ENCODE data around the gene PLXNB2.

The PLXNB2 gene

DNA sequence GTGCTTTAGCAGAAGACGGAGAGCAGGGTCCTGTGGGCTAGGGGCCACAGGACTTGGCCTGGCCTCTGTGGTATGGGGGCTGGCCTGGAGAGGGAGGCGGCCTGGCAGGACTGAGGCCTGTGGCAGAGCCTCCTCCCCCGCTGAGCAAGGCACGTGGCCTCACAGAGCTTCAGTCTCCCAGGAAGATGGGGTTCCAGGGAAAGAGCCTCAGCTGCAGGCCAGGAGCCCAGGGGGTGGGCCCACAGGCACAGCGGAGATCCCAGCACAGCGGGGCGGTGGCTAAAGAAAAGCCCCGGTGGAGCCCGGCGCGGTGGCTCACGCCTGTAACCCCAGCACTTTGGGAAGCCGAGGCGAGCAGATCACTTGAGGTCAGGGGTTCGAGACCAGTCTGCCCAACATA lies 48.1 kb downstream of the PLXNB2 start:
- no peak overlapping the region for H3K4ac ChIP-seq (ENCODE audit: low read depth, low read length)
- H4K91ac ChIP-seq (ENCODE audit: low read depth, low read length) = no peak overlapping the region
- peaks cover 9% of the 10 kb centered on the region for H3K27me3 ChIP-seq (ENCODE audit: insufficient read depth, low read length)
- H3K18ac ChIP-seq (ENCODE audit: low read length) = no peak overlapping the region
- no peak overlapping the region for H2AK5ac ChIP-seq (ENCODE audit: low read length)
- no peak overlapping the region for H2BK5ac ChIP-seq (ENCODE audit: low read depth, low read length, poor library complexity)
- H3K79me1 ChIP-seq (ENCODE audit: low read length) = no peaks in the 10 kb centered on the region
- H3K9ac ChIP-seq (ENCODE audit: low read length) = no peak overlapping the region
- H2BK12ac ChIP-seq (ENCODE audit: low read length) = no peak overlapping the region
- no peak overlapping the region for H2BK120ac ChIP-seq (ENCODE audit: insufficient read depth, low read length, poor library complexity)
- no peak overlapping the region for H2AFZ ChIP-seq (ENCODE audit: insufficient read depth, low read length, poor library complexity)
- H3K79me2 ChIP-seq (ENCODE audit: control insufficient read depth, insufficient read depth, low read length, poor library complexity) = no peaks in the 10 kb centered on the region
- H4K8ac ChIP-seq (ENCODE audit: low read depth, low read length) = no peak overlapping the region
- no peak overlapping the region for H3K4me2 ChIP-seq (ENCODE audit: low read length)
- no peak overlapping the region for H3K14ac ChIP-seq (ENCODE audit: low read length)
- no peak overlapping the region for H4K12ac ChIP-seq (ENCODE audit: low read depth, low read length)
- H3K36me3 ChIP-seq (ENCODE audit: control insufficient read depth in 1 of 2, insufficient read depth in 2 of 2, low read length in 2 of 2) = no peaks in the 10 kb centered on the region
- no peak for DNase-seq
- no peak overlapping the region for H3K4me3 ChIP-seq (ENCODE audit: low read depth, low read length)
- H3K27ac ChIP-seq (ENCODE audit: low read depth, low read length) = no peak overlapping the region
- H3K4me1 ChIP-seq (ENCODE audit: control insufficient read depth in 1 of 2, insufficient read depth in 2 of 2, low read length in 2 of 2) = peaks cover 17 to 20% of the 10 kb centered on the region in 2 experiments
- no peaks in the 10 kb centered on the region for H3K9me3 ChIP-seq (ENCODE audit: insufficient read depth, low read depth, low read length)
- no peak overlapping the region for H3K23ac ChIP-seq (ENCODE audit: low read length)
- no CpG with 5 or more reads among the region's 15 CpGs for WGBS (ENCODE audit: extremely low coverage, insufficient coverage, insufficient read length)

DNA sequence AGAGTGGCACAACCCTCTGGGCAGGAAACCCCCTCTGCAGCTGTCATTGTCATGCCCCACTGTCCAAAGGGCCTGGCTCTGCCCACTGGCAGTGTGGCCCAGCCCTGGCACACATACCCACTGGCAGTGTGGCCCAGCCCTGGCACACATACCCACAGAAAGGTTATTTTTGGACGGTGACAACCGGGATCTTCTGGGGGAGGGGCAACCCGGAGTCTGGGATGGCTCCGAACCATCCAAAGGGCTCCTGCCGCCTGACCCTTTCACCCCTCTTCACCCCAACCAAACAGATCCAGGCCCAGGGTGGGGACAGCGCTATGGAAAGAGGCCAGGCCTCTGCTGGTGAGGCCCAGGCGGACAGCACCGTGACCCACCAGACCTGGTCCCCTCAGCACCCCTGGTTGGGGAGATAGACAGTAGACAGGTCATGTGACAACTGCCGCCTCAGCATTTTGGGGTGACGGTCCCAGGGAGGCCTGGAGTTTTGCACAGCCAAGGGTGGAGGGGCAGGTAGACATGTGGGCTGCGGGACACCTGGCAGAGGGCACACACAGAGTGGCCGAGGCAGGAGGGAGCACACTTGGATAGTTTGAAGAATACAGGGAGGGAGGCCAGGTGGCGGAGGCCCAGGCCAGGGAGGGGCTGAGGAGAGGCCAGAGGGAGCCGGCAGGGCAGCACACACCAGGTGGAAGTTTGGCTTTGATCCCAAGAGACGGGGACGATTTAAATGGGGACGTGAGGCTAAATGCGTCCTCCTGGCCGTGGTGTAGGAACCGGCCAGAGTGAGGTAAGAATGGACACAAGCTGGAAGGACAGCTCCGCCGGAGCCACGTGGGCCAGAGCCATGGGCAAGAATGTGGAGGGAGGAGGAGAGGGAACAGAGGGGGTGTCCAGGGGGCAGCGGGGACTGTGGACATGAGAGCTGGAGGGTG lies 48.8 kb downstream of the PLXNB2 start:
- H2BK120ac ChIP-seq (ENCODE audit: insufficient read depth, low read length, poor library complexity) = no peak overlapping the region
- H3K18ac ChIP-seq (ENCODE audit: low read length) = no peak overlapping the region
- no peak overlapping the region for H4K8ac ChIP-seq (ENCODE audit: low read depth, low read length)
- H2AFZ ChIP-seq (ENCODE audit: insufficient read depth, low read length, poor library complexity) = no peak overlapping the region
- H3K36me3 ChIP-seq (ENCODE audit: control insufficient read depth in 1 of 2, insufficient read depth in 2 of 2, low read length in 2 of 2) = no peaks in the 10 kb centered on the region
- peaks cover 9% of the 10 kb centered on the region for H3K27me3 ChIP-seq (ENCODE audit: insufficient read depth, low read length)
- H3K79me1 ChIP-seq (ENCODE audit: low read length) = no peaks in the 10 kb centered on the region
- WGBS (ENCODE audit: extremely low coverage, insufficient coverage, insufficient read length) = no CpG with 5 or more reads among the region's 24 CpGs
- no peak overlapping the region for H3K4ac ChIP-seq (ENCODE audit: low read depth, low read length)
- no peak overlapping the region for H3K4me3 ChIP-seq (ENCODE audit: low read depth, low read length)
- no peaks in the 10 kb centered on the region for H3K9me3 ChIP-seq (ENCODE audit: insufficient read depth, low read depth, low read length)
- DNase-seq = no peak
- H3K4me2 ChIP-seq (ENCODE audit: low read length) = no peak overlapping the region
- no peak overlapping the region for H2BK5ac ChIP-seq (ENCODE audit: low read depth, low read length, poor library complexity)
- no peak overlapping the region for H3K23ac ChIP-seq (ENCODE audit: low read length)
- no peaks in the 10 kb centered on the region for H3K79me2 ChIP-seq (ENCODE audit: control insufficient read depth, insufficient read depth, low read length, poor library complexity)
- H2AK5ac ChIP-seq (ENCODE audit: low read length) = no peak overlapping the region
- no peak overlapping the region for H4K91ac ChIP-seq (ENCODE audit: low read depth, low read length)
- H2BK12ac ChIP-seq (ENCODE audit: low read length) = no peak overlapping the region
- H3K27ac ChIP-seq (ENCODE audit: low read depth, low read length) = no peak overlapping the region
- no peak overlapping the region for H3K14ac ChIP-seq (ENCODE audit: low read length)
- H3K4me1 ChIP-seq (ENCODE audit: control insufficient read depth in 1 of 2, insufficient read depth in 2 of 2, low read length in 2 of 2) = peaks cover 17 to 20% of the 10 kb centered on the region in 2 experiments
- no peak overlapping the region for H3K9ac ChIP-seq (ENCODE audit: low read length)
- no peak overlapping the region for H4K12ac ChIP-seq (ENCODE audit: low read depth, low read length)

DNA sequence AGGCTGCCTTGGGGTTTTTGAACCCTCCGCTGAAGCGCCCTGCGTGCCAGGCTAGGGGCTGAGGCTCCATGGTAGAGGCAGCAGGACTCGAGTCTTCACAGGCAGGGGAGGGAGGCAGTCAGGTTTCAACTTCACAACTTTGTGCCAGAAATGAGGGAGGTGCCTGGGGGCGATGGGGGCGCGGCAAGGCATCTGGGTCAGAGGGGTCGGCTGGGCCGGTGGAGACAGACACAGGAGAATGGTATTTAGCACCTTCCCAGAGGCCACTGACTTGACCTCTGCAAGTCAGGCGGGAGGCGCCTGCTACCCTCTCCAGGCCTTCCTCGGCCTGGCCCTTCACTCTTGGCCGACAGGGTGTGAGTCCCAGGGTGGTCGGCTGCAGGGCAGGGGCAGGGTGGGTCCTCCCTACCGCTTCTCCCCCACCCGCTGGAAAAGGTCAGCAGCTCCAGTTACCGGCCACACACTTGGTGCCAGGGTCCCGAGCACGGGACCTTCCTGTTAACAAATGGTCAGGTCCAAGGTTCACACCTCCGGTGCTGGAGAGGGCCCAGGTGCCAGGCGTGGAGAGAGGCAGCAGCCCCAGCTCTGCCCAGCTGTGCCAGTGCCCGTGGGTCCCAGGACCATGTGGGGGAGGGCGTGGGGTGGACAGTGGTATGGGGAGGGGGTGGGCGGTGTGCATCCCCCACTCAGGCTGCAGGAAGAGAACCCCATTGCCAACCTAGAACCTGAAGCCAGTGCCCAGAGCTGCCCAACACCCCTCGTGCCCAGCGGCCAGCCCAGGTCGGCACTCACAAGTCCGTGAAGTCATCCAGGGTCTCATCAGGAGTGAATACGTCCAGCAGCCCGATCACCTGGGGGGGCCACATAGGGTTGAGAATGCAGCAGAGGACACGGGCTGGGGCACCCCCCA lies 49.7 kb downstream of the PLXNB2 start:
- H2BK5ac ChIP-seq (ENCODE audit: low read depth, low read length, poor library complexity) = no peak overlapping the region
- H3K4me3 ChIP-seq (ENCODE audit: low read depth, low read length) = no peak overlapping the region
- no peak overlapping the region for H3K18ac ChIP-seq (ENCODE audit: low read length)
- no peak overlapping the region for H4K8ac ChIP-seq (ENCODE audit: low read depth, low read length)
- H3K4me2 ChIP-seq (ENCODE audit: low read length) = no peak overlapping the region
- no peak overlapping the region for H3K9ac ChIP-seq (ENCODE audit: low read length)
- H3K9me3 ChIP-seq (ENCODE audit: insufficient read depth, low read depth, low read length) = no peaks in the 10 kb centered on the region
- H2BK12ac ChIP-seq (ENCODE audit: low read length) = no peak overlapping the region
- H3K4ac ChIP-seq (ENCODE audit: low read depth, low read length) = no peak overlapping the region
- no peak overlapping the region for H3K23ac ChIP-seq (ENCODE audit: low read length)
- H3K27ac ChIP-seq (ENCODE audit: low read depth, low read length) = no peak overlapping the region
- H3K36me3 ChIP-seq (ENCODE audit: control insufficient read depth in 1 of 2, insufficient read depth in 2 of 2, low read length in 2 of 2) = no peaks in the 10 kb centered on the region
- no peak overlapping the region for H4K12ac ChIP-seq (ENCODE audit: low read depth, low read length)
- no CpG with 5 or more reads among the region's 31 CpGs for WGBS (ENCODE audit: extremely low coverage, insufficient coverage, insufficient read length)
- H3K79me2 ChIP-seq (ENCODE audit: control insufficient read depth, insufficient read depth, low read length, poor library complexity) = no peaks in the 10 kb centered on the region
- no peak overlapping the region for H4K91ac ChIP-seq (ENCODE audit: low read depth, low read length)
- no peak for DNase-seq
- no peaks in the 10 kb centered on the region for H3K79me1 ChIP-seq (ENCODE audit: low read length)
- H3K14ac ChIP-seq (ENCODE audit: low read length) = no peak overlapping the region
- H3K27me3 ChIP-seq (ENCODE audit: insufficient read depth, low read length) = peaks cover 9% of the 10 kb centered on the region
- H2BK120ac ChIP-seq (ENCODE audit: insufficient read depth, low read length, poor library complexity) = no peak overlapping the region
- no peak overlapping the region for H2AK5ac ChIP-seq (ENCODE audit: low read length)
- H3K4me1 ChIP-seq (ENCODE audit: control insufficient read depth in 1 of 2, insufficient read depth in 2 of 2, low read length in 2 of 2) = peaks cover 17 to 20% of the 10 kb centered on the region in 2 experiments
- H2AFZ ChIP-seq (ENCODE audit: insufficient read depth, low read length, poor library complexity) = no peak overlapping the region

DNA sequence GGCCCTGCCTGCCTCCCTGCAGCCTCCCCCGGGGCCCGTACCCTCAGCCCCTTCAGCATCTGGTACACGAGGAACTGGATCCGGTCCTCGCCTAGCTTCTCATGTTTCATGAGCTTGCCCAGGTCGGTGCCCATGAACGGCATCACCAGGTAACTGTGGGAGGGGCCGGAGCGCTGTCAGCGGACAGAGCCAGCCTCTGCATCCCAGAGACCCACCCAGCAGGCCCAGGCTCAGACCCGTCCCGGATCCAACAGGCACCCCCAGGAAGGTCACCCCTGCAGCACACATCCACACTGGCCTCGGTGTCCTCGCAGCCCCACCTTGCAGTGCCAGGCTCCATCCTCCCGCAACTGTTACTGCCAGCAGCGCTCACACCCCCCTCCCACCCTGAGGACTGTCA lies 50.4 kb downstream of the PLXNB2 start:
- H4K91ac ChIP-seq (ENCODE audit: low read depth, low read length) = no peak overlapping the region
- H2BK120ac ChIP-seq (ENCODE audit: insufficient read depth, low read length, poor library complexity) = no peak overlapping the region
- no peak overlapping the region for H3K4me3 ChIP-seq (ENCODE audit: low read depth, low read length)
- H4K8ac ChIP-seq (ENCODE audit: low read depth, low read length) = no peak overlapping the region
- no peak overlapping the region for H4K12ac ChIP-seq (ENCODE audit: low read depth, low read length)
- H2BK5ac ChIP-seq (ENCODE audit: low read depth, low read length, poor library complexity) = no peak overlapping the region
- no peaks in the 10 kb centered on the region for H3K79me2 ChIP-seq (ENCODE audit: control insufficient read depth, insufficient read depth, low read length, poor library complexity)
- H3K14ac ChIP-seq (ENCODE audit: low read length) = no peak overlapping the region
- no peaks in the 10 kb centered on the region for H3K9me3 ChIP-seq (ENCODE audit: insufficient read depth, low read depth, low read length)
- H3K4ac ChIP-seq (ENCODE audit: low read depth, low read length) = no peak overlapping the region
- no peak overlapping the region for H2AFZ ChIP-seq (ENCODE audit: insufficient read depth, low read length, poor library complexity)
- no peak for DNase-seq
- H3K18ac ChIP-seq (ENCODE audit: low read length) = no peak overlapping the region
- H3K79me1 ChIP-seq (ENCODE audit: low read length) = no peaks in the 10 kb centered on the region
- no peak overlapping the region for H3K23ac ChIP-seq (ENCODE audit: low read length)
- no peak overlapping the region for H2AK5ac ChIP-seq (ENCODE audit: low read length)
- no peak overlapping the region for H3K9ac ChIP-seq (ENCODE audit: low read length)
- no peaks in the 10 kb centered on the region for H3K36me3 ChIP-seq (ENCODE audit: control insufficient read depth in 1 of 2, insufficient read depth in 2 of 2, low read length in 2 of 2)
- peaks cover 16 to 19% of the 10 kb centered on the region in 2 experiments for H3K4me1 ChIP-seq (ENCODE audit: control insufficient read depth in 1 of 2, insufficient read depth in 2 of 2, low read length in 2 of 2)
- no peak overlapping the region for H3K4me2 ChIP-seq (ENCODE audit: low read length)
- H2BK12ac ChIP-seq (ENCODE audit: low read length) = no peak overlapping the region
- H3K27me3 ChIP-seq (ENCODE audit: insufficient read depth, low read length) = peaks cover 9% of the 10 kb centered on the region
- no peak overlapping the region for H3K27ac ChIP-seq (ENCODE audit: low read depth, low read length)
- no CpG with 5 or more reads among the region's 16 CpGs for WGBS (ENCODE audit: extremely low coverage, insufficient coverage, insufficient read length)

Data from trophoblast cell (in vitro differentiated cells and primary cell).